ENCODE data around the gene HMGN2. TPM values are rescaled to one million over a fixed set of nuclear protein-coding genes. Genes with fewer than 3 reads are reported as not detected.

The HMGN2 gene
- total and polyA plus RNA-seq, 2 of the 13 experiments (the other 11 are each of a cell fraction or from before 2014, with no cell fraction given): 63.4 to 343 TPM

DNA sequence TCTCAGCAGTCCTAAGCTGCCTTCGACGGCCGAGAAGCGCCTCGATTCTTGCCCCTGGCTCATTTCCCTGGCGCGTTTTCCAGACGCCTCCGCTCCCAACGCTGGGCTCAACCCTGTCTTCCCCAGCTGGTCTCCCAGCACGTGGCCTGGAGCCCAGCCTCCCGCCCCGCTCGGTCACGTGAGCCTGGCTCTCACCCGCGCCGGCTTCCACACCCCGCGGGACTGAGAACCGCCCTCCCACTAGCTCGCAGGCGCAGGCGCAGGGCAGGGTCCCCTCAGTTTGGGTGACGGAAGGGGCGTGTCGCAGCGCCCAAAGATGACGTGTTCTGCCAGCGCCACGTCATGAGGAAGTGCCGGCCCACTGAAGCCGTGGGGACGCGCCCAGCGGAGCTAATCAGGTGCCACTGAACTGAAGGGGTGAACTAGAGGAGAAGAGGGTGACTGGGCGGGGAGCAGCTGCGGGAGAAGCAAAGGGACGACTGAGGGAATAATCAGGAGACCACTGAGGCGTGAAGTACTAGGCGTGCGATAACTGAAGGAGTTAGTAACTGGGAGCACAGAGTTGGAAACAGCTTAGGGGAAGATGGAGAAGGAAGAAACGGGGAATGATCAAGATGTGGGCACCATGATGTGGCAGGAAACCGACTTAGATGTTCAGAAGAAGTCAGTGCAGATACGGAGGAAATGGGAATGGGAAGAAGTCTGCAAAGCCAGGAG lies 40.1 kb upstream of the HMGN2 start, which contains the start of gene DHDDS (continued):
- TF ChIP-seq SOX13 (IDR thresholded peaks at IDR 0.05): no peak
- peak in 1 of 2 experiments; percentile 60; a peak in 2 of 4 replicates for TF ChIP-seq SOX13 (CRISPR knock-in tag; conservative IDR thresholded peaks at IDR 0.05 in 1 of 2, IDR thresholded peaks at IDR 0.05 in 1 of 2)
- TF ChIP-seq, protein P1, sequence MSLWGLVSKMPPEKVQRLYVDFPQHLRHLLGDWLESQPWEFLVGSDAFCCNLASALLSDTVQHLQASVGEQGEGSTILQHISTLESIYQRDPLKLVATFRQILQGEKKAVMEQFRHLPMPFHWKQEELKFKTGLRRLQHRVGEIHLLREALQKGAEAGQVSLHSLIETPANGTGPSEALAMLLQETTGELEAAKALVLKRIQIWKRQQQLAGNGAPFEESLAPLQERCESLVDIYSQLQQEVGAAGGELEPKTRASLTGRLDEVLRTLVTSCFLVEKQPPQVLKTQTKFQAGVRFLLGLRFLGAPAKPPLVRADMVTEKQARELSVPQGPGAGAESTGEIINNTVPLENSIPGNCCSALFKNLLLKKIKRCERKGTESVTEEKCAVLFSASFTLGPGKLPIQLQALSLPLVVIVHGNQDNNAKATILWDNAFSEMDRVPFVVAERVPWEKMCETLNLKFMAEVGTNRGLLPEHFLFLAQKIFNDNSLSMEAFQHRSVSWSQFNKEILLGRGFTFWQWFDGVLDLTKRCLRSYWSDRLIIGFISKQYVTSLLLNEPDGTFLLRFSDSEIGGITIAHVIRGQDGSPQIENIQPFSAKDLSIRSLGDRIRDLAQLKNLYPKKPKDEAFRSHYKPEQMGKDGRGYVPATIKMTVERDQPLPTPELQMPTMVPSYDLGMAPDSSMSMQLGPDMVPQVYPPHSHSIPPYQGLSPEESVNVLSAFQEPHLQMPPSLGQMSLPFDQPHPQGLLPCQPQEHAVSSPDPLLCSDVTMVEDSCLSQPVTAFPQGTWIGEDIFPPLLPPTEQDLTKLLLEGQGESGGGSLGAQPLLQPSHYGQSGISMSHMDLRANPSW (CRISPR knock-in tag; IDR thresholded peaks at IDR 0.05; ENCODE audit: borderline replicate concordance): no peak
- peak; percentile 86; the same call in 1 of the 2 replicates for TF ChIP-seq ZNF749 (CRISPR knock-in tag; IDR thresholded peaks at IDR 0.05; ENCODE audit: borderline replicate concordance)
- no peak for TF ChIP-seq ZNF652 (CRISPR knock-in tag; IDR thresholded peaks at IDR 0.05; ENCODE audit: borderline replicate concordance, low read depth)
- TF ChIP-seq, protein P2, sequence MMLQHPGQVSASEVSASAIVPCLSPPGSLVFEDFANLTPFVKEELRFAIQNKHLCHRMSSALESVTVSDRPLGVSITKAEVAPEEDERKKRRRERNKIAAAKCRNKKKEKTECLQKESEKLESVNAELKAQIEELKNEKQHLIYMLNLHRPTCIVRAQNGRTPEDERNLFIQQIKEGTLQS (CRISPR knock-in tag; IDR thresholded peaks at IDR 0.05): peak; percentile 70
- TF ChIP-seq SRSF4 (IDR thresholded peaks at IDR 0.05; ENCODE audit: low read depth, low read length, poor library complexity, severe bottlenecking): no peak
- TF ChIP-seq ZKSCAN8 (CRISPR knock-in tag; IDR thresholded peaks at IDR 0.05; ENCODE audit: borderline replicate concordance): no peak; the same call in 1 of the 2 replicates
- TF ChIP-seq RBFOX2 (IDR thresholded peaks at IDR 0.05; ENCODE audit: low read depth, low read length): peak; percentile 88
- peak; percentile 75; the same call in 1 of the 2 replicates for TF ChIP-seq AKAP8 (CRISPR knock-in tag; IDR thresholded peaks at IDR 0.05)
- TF ChIP-seq, protein P3, sequence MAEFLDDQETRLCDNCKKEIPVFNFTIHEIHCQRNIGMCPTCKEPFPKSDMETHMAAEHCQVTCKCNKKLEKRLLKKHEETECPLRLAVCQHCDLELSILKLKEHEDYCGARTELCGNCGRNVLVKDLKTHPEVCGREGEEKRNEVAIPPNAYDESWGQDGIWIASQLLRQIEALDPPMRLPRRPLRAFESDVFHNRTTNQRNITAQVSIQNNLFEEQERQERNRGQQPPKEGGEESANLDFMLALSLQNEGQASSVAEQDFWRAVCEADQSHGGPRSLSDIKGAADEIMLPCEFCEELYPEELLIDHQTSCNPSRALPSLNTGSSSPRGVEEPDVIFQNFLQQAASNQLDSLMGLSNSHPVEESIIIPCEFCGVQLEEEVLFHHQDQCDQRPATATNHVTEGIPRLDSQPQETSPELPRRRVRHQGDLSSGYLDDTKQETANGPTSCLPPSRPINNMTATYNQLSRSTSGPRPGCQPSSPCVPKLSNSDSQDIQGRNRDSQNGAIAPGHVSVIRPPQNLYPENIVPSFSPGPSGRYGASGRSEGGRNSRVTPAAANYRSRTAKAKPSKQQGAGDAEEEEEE (CRISPR knock-in tag; IDR thresholded peaks at IDR 0.05; ENCODE audit: borderline replicate concordance): peak; percentile 97; the same call in 1 of the 2 replicates
- TF ChIP-seq ZNF577 (CRISPR knock-in tag; IDR thresholded peaks at IDR 0.05; ENCODE audit: borderline replicate concordance, low read depth): no peak
- TF ChIP-seq IKZF1 (IDR thresholded peaks at IDR 0.05): no peak
- TF ChIP-seq ZNF572 (CRISPR knock-in tag; IDR thresholded peaks at IDR 0.05): no peak
- TF ChIP-seq PAF1 (CRISPR knock-in tag; IDR thresholded peaks at IDR 0.05): no peak
- TF ChIP-seq NFATC3 (CRISPR knock-in tag; IDR thresholded peaks at IDR 0.05): peak; percentile 98
- TF ChIP-seq SSRP1 (CRISPR knock-in tag; IDR thresholded peaks at IDR 0.05): no peak
- TF ChIP-seq ZNF124 (CRISPR knock-in tag; IDR thresholded peaks at IDR 0.05): peak; percentile 85
- no peak for TF ChIP-seq NFE2 (CRISPR knock-in tag; IDR thresholded peaks at IDR 0.05)
- TF ChIP-seq ZNF644 (CRISPR knock-in tag; IDR thresholded peaks at IDR 0.05; ENCODE audit: low read depth): no peak
- TF ChIP-seq NR2F1 (CRISPR knock-in tag; IDR thresholded peaks at IDR 0.05): no peak
- TF ChIP-seq ARID2 (CRISPR knock-in tag; IDR thresholded peaks at IDR 0.05; ENCODE audit: borderline replicate concordance): peak; percentile 99; the same call in 1 of the 2 replicates
- peak; percentile 63; the same call in 1 of the 2 replicates for TF ChIP-seq SOX5 (CRISPR knock-in tag; IDR thresholded peaks at IDR 0.05; ENCODE audit: borderline replicate concordance)
- no peak for TF ChIP-seq HNRNPH1 (optimal IDR thresholded peaks at IDR 0.05; ENCODE audit: low read depth, low read length)
- TF ChIP-seq, protein P4, sequence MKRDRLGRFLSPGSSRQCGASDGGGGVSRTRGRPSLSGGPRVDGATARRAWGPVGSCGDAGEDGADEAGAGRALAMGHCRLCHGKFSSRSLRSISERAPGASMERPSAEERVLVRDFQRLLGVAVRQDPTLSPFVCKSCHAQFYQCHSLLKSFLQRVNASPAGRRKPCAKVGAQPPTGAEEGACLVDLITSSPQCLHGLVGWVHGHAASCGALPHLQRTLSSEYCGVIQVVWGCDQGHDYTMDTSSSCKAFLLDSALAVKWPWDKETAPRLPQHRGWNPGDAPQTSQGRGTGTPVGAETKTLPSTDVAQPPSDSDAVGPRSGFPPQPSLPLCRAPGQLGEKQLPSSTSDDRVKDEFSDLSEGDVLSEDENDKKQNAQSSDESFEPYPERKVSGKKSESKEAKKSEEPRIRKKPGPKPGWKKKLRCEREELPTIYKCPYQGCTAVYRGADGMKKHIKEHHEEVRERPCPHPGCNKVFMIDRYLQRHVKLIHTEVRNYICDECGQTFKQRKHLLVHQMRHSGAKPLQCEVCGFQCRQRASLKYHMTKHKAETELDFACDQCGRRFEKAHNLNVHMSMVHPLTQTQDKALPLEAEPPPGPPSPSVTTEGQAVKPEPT (CRISPR knock-in tag; IDR thresholded peaks at IDR 0.05; ENCODE audit: low read depth): no peak

All from HepG2 (cell line).